ENCODE results near the gene DNAJC5G. TPM values are rescaled to one million over a fixed set of nuclear protein-coding genes. Genes with fewer than 3 reads are reported as not detected.
A peak's percentile ranks its signal among the peaks of the same experiment; 100 is the strongest.

The DNAJC5G gene
- total and polyA plus RNA-seq, 2 of the 13 experiments (the other 11 are each of a cell fraction or from before 2014, with no cell fraction given): 0.05 TPM; not detected in 1

DNA sequence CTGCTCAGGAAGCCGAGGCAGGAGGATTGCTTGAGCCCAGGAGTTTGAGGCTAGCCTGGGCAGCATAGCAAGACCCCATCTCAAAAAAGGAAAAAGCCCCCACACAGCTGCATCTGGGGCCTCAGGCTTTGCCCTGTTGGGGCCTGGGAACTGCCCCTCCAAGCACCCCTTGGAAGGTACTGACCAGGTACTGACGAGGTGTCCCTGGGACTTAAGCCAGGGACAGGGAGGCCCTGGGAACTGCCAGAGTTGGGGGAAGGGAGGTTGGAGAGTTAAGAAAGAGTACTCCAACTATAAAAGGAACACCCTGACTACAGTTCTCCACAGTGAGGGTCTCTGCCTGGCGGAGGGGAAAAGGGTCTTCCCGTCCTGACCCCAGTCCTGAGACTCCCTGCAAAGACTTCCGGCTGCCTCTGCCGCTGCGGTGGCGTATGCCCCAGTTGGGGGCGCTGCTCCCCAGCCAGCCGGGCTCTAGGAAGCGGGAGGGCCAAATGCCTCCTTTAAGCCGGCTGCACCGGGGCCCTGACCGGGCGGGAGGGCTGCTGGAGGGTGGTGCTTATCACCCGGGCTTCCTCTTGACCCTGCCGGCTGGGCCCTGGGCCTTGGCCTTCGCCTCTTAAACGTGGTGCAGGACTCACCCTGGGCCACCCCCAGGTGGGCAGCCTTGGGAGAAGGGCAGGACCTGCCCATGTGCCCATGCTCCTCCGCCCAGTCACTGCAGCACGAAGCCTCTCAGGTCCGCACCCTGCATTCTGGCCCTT is 25.2 kb upstream of the DNAJC5G start (continued):
- 0 out of 2 replicates have a peak, but pooled peaks have one; percentile 24 for TF ChIP-seq ESRRA (CRISPR knock-in tag; IDR thresholded peaks at IDR 0.05; ENCODE audit: low read depth)
- no peak for TF ChIP-seq NFYC (CRISPR knock-in tag; IDR thresholded peaks at IDR 0.05)
- TF ChIP-seq ZNF652 (CRISPR knock-in tag; IDR thresholded peaks at IDR 0.05; ENCODE audit: borderline replicate concordance, low read depth): no peak
- peak; percentile 51 for TF ChIP-seq ZNF263 (CRISPR knock-in tag; IDR thresholded peaks at IDR 0.05)
- TF ChIP-seq, protein P1, sequence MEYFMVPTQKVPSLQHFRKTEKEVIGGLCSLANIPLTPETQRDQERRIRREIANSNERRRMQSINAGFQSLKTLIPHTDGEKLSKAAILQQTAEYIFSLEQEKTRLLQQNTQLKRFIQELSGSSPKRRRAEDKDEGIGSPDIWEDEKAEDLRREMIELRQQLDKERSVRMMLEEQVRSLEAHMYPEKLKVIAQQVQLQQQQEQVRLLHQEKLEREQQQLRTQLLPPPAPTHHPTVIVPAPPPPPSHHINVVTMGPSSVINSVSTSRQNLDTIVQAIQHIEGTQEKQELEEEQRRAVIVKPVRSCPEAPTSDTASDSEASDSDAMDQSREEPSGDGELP (IDR thresholded peaks at IDR 0.05; ENCODE audit: borderline replicate concordance, low read depth): peak; percentile 52; the same call in 1 of the 2 replicates
- TF ChIP-seq SOX13 (IDR thresholded peaks at IDR 0.05): no peak
- 0 out of 4 replicates have a peak, but pooled peaks of 1 of the 2 experiments have one; percentile 48 for TF ChIP-seq SOX13 (CRISPR knock-in tag; conservative IDR thresholded peaks at IDR 0.05 in 1 of 2, IDR thresholded peaks at IDR 0.05 in 1 of 2)
- TF ChIP-seq GFI1 (CRISPR knock-in tag; IDR thresholded peaks at IDR 0.05; ENCODE audit: borderline replicate concordance): peak; percentile 62; the same call in 1 of the 2 replicates
- TF ChIP-seq, protein P2, sequence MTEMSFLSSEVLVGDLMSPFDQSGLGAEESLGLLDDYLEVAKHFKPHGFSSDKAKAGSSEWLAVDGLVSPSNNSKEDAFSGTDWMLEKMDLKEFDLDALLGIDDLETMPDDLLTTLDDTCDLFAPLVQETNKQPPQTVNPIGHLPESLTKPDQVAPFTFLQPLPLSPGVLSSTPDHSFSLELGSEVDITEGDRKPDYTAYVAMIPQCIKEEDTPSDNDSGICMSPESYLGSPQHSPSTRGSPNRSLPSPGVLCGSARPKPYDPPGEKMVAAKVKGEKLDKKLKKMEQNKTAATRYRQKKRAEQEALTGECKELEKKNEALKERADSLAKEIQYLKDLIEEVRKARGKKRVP (CRISPR knock-in tag; IDR thresholded peaks at IDR 0.05): no peak
- TF ChIP-seq ZFP36 (IDR thresholded peaks at IDR 0.05; ENCODE audit: borderline replicate concordance, low read depth, low read length, partially characterized antibody): no peak
- TF ChIP-seq ZNF121 (CRISPR knock-in tag; IDR thresholded peaks at IDR 0.05): peak; percentile 99
- TF ChIP-seq, protein P3, sequence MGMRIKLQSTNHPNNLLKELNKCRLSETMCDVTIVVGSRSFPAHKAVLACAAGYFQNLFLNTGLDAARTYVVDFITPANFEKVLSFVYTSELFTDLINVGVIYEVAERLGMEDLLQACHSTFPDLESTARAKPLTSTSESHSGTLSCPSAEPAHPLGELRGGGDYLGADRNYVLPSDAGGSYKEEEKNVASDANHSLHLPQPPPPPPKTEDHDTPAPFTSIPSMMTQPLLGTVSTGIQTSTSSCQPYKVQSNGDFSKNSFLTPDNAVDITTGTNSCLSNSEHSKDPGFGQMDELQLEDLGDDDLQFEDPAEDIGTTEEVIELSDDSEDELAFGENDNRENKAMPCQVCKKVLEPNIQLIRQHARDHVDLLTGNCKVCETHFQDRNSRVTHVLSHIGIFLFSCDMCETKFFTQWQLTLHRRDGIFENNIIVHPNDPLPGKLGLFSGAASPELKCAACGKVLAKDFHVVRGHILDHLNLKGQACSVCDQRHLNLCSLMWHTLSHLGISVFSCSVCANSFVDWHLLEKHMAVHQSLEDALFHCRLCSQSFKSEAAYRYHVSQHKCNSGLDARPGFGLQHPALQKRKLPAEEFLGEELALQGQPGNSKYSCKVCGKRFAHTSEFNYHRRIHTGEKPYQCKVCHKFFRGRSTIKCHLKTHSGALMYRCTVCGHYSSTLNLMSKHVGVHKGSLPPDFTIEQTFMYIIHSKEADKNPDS (CRISPR knock-in tag; IDR thresholded peaks at IDR 0.05): no peak
- TF ChIP-seq, protein P4, sequence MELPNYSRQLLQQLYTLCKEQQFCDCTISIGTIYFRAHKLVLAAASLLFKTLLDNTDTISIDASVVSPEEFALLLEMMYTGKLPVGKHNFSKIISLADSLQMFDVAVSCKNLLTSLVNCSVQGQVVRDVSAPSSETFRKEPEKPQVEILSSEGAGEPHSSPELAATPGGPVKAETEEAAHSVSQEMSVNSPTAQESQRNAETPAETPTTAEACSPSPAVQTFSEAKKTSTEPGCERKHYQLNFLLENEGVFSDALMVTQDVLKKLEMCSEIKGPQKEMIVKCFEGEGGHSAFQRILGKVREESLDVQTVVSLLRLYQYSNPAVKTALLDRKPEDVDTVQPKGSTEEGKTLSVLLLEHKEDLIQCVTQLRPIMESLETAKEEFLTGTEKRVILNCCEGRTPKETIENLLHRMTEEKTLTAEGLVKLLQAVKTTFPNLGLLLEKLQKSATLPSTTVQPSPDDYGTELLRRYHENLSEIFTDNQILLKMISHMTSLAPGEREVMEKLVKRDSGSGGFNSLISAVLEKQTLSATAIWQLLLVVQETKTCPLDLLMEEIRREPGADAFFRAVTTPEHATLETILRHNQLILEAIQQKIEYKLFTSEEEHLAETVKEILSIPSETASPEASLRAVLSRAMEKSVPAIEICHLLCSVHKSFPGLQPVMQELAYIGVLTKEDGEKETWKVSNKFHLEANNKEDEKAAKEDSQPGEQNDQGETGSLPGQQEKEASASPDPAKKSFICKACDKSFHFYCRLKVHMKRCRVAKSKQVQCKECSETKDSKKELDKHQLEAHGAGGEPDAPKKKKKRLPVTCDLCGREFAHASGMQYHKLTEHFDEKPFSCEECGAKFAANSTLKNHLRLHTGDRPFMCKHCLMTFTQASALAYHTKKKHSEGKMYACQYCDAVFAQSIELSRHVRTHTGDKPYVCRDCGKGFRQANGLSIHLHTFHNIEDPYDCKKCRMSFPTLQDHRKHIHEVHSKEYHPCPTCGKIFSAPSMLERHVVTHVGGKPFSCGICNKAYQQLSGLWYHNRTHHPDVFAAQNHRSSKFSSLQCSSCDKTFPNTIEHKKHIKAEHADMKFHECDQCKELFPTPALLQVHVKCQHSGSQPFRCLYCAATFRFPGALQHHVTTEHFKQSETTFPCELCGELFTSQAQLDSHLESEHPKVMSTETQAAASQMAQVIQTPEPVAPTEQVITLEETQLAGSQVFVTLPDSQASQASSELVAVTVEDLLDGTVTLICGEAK (IDR thresholded peaks at IDR 0.05): no peak
- TF ChIP-seq, protein P4 (CRISPR knock-in tag; IDR thresholded peaks at IDR 0.05): peak; percentile 66; the same call in 1 of the 2 replicates
- TF ChIP-seq TBL1XR1 (IDR thresholded peaks at IDR 0.05; ENCODE audit: borderline replicate concordance, low read length, partially characterized antibody): no peak
